Transverse colon (tissue), 4 donors: Measurements from ENCODE around the gene NQO1. TPM values are rescaled to one million over a fixed set of nuclear protein-coding genes. Genes with fewer than 3 reads are reported as not detected.

Experiments
- DNase-seq: peaks from one replicate; pipeline ENCODE4 v3.0.0-alpha.2; 2019
- H3K27ac ChIP-seq, 4 donors: fragments of 200-600 bp; sonication (generic); 2 replicates each; pipeline ENCODE4 v1.5.1; 2016 to 2018; ENCODE audit warnings: inconsistent platforms in 4 of 4
- H3K27me3 ChIP-seq: fragments of 200-600 bp; sonication (generic); 2 replicates; pipeline ENCODE4 v1.5.1; 2017; ENCODE audit warnings: inconsistent platforms
- H3K36me3 ChIP-seq, 4 donors: fragments of 200-600 bp; sonication (generic); 2 replicates each; pipeline ENCODE4 v1.5.1; 2017 to 2019; ENCODE audit warnings: inconsistent platforms in 4 of 4
- H3K4me1 ChIP-seq, 4 donors: fragments of 200-600 bp; sonication (generic); 2 replicates each; pipeline ENCODE4 v1.5.1; 2017 to 2020; ENCODE audit warnings: inconsistent platforms in 4 of 4
- H3K4me3 ChIP-seq, 4 donors: fragments of 200-600 bp; sonication (generic); 1 replicate in 1 of 4; 2 replicates in 3 of 4; pipeline versions ENCODE4 v1.5.1 to v1.6.1; 2017 to 2019; ENCODE audit warnings: inconsistent platforms in 4 of 4
- H3K9me3 ChIP-seq, 2 donors: fragments of 200-600 bp; sonication (generic); 2 replicates each; pipeline ENCODE4 v1.5.1; 2017 to 2019; ENCODE audit warnings: inconsistent platforms in 2 of 2
- EP300 ChIP-seq: sonication (generic); formaldehyde crosslinking; IDR thresholded peaks from one replicate; pipeline ENCODE4 v1.6.1; 2017; ENCODE audit warnings: antibody characterized with exemption, low read depth
- POLR2A ChIP-seq: fragments of 450-650 bp; IDR thresholded peaks from one replicate; pipeline ENCODE4 v1.6.1; 2016; ENCODE audit warnings: antibody characterized with exemption, mild to moderate bottlenecking, moderate library complexity
- POLR2AphosphoS5 ChIP-seq, 3 donors: sonication (generic); formaldehyde crosslinking; IDR thresholded peaks; one replicate each; pipeline ENCODE4 v1.6.1; 2016; ENCODE audit warnings: antibody characterized with exemption in 3 of 3
- WGBS, 2 donors: methylation state at CpG; one replicate each; pipeline ENCODE4 v1.1.5; 2018; ENCODE audit warnings: low coverage in 1 of 2; 5-methylcytosine and 5-hydroxymethylcytosine counted together
- in situ Hi-C, 4 donors: fragments of 200-750 bp; cut with MboI; loops; one replicate each; pipeline versions ENCODE4 v1.15.0 to v1.15.1; 2017; ENCODE audit warnings: low sequenced_read_pairs in 3 of 4, low pct_ligation_motif_present in 1 of 4, low pct_unique_long_range_greater_than_20kb in 1 of 4
- intact Hi-C: fragments of 100-400 bp; cut with DNase I; formaldehyde crosslinking; loops from one replicate; pipeline ENCODE4 v1.15.1; 2023; ENCODE audit warnings: low total_unique reads
- total RNA-seq, 4 donors: library from RNA; depleted of rRNA; stranded (reverse); fragments of >200 nt; gene quantifications; one replicate each; pipeline ENCODE4 v1.1.0, GENCODE V29; 2016
- TF ChIP-seq, protein P1 (sequence below), 5 experiments: fragments of 200-600 bp in 3 of 5; fragments of 450-650 bp in 2 of 5; sonication (generic) in 3 of 5; IDR thresholded peaks; 1 replicate in 2 of 5; 2 replicates in 3 of 5; pipeline ENCODE4 v1.5.1; 2016 to 2017; ENCODE audit warnings: antibody characterized with exemption in 5 of 5, inconsistent platforms in 3 of 5, mild to moderate bottlenecking in 2 of 5, moderate library complexity in 1 of 5

Gene NQO1
- total RNA-seq, 4 donors from 2014 or later = 9.0 to 296 (median 165) TPM

DNA sequence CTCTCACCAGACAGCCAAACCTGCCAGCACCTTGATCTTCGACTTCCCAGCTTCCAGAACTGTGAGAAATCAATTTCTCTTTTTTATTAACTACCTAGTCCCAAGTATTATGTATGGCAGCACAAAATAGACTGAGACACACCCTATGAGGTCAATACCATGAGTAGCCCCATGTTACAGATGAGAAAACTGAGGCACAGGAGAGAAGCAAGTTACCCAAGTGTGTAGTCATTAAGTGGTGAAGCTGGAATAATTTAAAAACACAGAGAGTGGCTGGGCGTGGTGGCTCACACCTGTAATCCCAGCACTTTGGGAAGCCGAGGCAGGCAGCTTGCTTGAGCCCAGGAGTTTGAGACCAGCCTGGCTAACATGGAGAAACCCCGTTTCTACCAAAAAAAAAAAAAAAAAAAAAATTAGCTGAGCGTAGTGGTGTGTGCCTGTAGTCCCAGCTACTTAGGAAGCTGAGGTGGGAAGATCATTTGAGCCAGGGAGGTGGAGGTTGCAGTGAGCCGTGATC is 4.9 kb downstream of the NQO1 start:
- TF ChIP-seq, protein P1, sequence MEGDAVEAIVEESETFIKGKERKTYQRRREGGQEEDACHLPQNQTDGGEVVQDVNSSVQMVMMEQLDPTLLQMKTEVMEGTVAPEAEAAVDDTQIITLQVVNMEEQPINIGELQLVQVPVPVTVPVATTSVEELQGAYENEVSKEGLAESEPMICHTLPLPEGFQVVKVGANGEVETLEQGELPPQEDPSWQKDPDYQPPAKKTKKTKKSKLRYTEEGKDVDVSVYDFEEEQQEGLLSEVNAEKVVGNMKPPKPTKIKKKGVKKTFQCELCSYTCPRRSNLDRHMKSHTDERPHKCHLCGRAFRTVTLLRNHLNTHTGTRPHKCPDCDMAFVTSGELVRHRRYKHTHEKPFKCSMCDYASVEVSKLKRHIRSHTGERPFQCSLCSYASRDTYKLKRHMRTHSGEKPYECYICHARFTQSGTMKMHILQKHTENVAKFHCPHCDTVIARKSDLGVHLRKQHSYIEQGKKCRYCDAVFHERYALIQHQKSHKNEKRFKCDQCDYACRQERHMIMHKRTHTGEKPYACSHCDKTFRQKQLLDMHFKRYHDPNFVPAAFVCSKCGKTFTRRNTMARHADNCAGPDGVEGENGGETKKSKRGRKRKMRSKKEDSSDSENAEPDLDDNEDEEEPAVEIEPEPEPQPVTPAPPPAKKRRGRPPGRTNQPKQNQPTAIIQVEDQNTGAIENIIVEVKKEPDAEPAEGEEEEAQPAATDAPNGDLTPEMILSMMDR (IDR thresholded peaks at IDR 0.05) = no peak
- TF ChIP-seq POLR2A (no peak), EP300 (no peak), POLR2AphosphoS5 (IDR thresholded peaks at IDR 0.05) (no peak)
- Histone ChIP-seq H3K9me3 (no peaks in the 10 kb centered on the region), H3K4me3 (no peak overlapping the region), H3K27me3 (no peaks in the 10 kb centered on the region), H3K4me1 (peaks cover 0 to 39% (median 26%) of the 10 kb centered on the region in 4 donors), H3K27ac (peak overlapping the region in 1 of 4 donors; percentile 15), H3K36me3 (no peaks in the 10 kb centered on the region)
- no peak for DNase-seq
- 90 to 91% methylated on average over 4 to 6 of the region's 6 CpGs for WGBS, 2 donors
- intact Hi-C loops (no loop called here), in situ Hi-C loops (loop anchor here in 1 of 4 donors (25.0 kb wide), 1 partner anchor 334 kb away; the partner anchor contains the start of gene TERF2)

DNA sequence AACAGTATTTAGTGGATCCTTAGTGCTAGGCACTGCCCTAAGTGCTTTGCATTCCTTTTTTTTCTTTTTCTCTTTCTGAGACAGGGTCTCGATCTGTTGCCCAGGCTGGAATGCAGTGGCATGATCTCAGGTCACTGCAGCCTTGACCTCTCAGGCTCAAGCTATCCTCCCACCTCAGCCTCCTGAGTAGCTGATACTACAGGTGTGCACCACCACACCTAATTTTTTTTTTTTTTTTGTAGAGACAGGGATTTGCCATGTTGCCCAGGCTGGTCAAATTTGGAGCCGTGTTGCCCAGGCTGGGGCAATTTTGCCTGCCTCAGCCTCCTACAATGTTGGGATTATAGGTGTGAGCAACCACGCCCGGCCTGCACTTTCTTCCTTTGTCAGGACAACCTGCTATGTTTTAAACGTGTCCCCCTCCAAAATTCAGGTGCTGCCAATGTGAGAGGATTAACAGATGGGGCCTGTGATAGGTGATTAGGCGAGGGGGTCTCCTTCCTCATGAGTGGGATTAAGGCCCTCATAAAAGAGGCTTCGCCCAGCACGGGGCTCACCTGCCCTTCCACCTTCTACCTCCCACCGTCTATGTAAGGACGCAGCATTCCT is 5.4 kb downstream of the NQO1 start:
- H3K4me3 ChIP-seq = no peak overlapping the region
- in situ Hi-C loops (loop anchor here in 1 of 4 donors (25.0 kb wide), 1 partner anchor 334 kb away; the partner anchor contains the start of gene TERF2), intact Hi-C loops (no loop called here)
- no peak for TF ChIP-seq POLR2A
- no peak for TF ChIP-seq EP300
- TF ChIP-seq POLR2AphosphoS5 (IDR thresholded peaks at IDR 0.05) = no peak
- TF ChIP-seq, protein P1 (IDR thresholded peaks at IDR 0.05) = no peak
- WGBS, 2 donors = 83% methylated on average over 10 of the region's 10 CpGs; no CpG with 5 or more reads in 1 of the 2 donors
- DNase-seq = no peak
- H3K27ac ChIP-seq = peak overlapping the region in 1 of 4 donors; percentile 15
- no peaks in the 10 kb centered on the region for H3K27me3 ChIP-seq
- H3K9me3 ChIP-seq = no peaks in the 10 kb centered on the region
- H3K36me3 ChIP-seq = no peaks in the 10 kb centered on the region
- H3K4me1 ChIP-seq = peaks cover 0 to 35% (median 24%) of the 10 kb centered on the region in 4 donors

DNA sequence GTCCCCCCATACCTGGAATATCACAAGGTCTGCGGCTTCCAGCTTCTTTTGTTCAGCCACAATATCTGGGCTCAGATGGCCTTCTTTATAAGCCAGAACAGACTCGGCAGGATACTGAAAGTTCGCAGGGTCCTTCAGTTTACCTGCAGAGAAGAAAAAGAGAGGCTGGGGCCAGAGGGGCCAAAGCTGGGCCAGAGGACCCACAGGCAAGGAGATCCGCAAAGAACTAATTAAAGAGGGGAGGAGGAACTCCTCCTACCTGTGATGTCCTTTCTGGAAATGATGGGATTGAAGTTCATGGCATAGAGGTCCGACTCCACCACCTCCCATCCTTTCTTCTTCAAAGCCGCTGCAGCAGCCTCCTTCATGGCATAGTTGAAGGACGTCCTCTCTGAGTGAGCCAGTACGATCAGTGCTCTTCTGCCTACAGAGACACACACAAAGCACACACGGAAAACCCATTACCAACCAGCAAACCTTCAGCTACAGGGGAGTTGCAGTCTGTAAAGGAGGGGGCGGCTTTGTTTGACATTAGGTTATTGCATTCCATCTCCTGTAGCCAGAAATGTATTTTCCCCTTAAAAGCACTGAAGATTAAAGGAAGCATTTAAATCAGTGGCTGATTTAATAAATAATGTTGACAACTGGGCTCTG is 8.1 kb downstream of the NQO1 start:
- 85 to 100% methylated on average over 1 to 10 of the region's 10 CpGs for WGBS, 2 donors
- in situ Hi-C loops (loop anchor here in 1 of 4 donors (25.0 kb wide), 1 partner anchor 331 kb away; the partner anchor contains the start of gene TERF2), intact Hi-C loops (no loop called here)
- H3K27me3 ChIP-seq = no peaks in the 10 kb centered on the region
- H3K27ac ChIP-seq = no peak overlapping the region
- H3K36me3 ChIP-seq = peaks cover 0 to 6% (median under 1%) of the 10 kb centered on the region in 4 donors
- no peak overlapping the region for H3K4me3 ChIP-seq
- DNase-seq = no peak
- no peak for TF ChIP-seq POLR2A
- no peak for TF ChIP-seq POLR2AphosphoS5 (IDR thresholded peaks at IDR 0.05)
- TF ChIP-seq EP300 = no peak
- TF ChIP-seq, protein P1 (IDR thresholded peaks at IDR 0.05) = no peak
- no peaks in the 10 kb centered on the region for H3K9me3 ChIP-seq
- H3K4me1 ChIP-seq = peaks cover 0 to 11% (median 3%) of the 10 kb centered on the region in 4 donors

DNA sequence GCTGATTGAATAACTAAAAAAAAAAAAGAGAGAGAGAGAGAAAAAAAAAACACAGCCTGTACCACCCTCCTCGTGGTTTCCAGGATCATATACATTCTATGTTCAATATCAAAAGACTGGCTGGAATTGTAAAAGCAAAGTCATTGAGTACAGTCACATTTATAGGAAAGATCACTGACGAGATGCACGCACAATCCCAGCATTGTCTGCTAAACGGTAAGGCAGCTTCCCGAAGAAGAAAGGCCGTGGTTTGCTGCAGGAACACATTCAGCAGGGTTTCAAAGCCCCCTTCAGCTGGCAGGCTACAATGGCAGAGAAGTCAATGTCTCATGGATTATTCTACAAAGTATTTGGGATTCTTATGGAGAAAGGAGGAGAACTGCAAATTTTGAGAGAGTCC is 9.3 kb downstream of the NQO1 start:
- Histone ChIP-seq H3K4me3 (no peak overlapping the region), H3K36me3 (peaks cover 0 to 11% (median 3%) of the 10 kb centered on the region in 4 donors), H3K27me3 (no peaks in the 10 kb centered on the region), H3K27ac (no peak overlapping the region), H3K4me1 (peaks cover 0 to 9% (median 0%) of the 10 kb centered on the region in 4 donors), H3K9me3 (no peaks in the 10 kb centered on the region)
- no peak for TF ChIP-seq POLR2A
- TF ChIP-seq, protein P1 (IDR thresholded peaks at IDR 0.05) = no peak
- no peak for TF ChIP-seq EP300
- TF ChIP-seq POLR2AphosphoS5 (IDR thresholded peaks at IDR 0.05) = no peak
- DNase-seq = no peak
- intact Hi-C loops (no loop called here), in situ Hi-C loops (loop anchor here in 1 of 4 donors (25.0 kb wide), 1 partner anchor 330 kb away; the partner anchor contains the start of gene TERF2)
- WGBS, 2 donors = 83 to 91% methylated on average over 1 to 6 of the region's 6 CpGs
